NCI-H345 treated with DMSO at 0.1 percent for 48 hours (cell line): ENCODE data around the gene CAPN14.
A peak's percentile ranks its signal among the peaks of the same experiment; 100 is the strongest.

ENCODE experiments used
- DNase-seq: peaks from one replicate; lab custom pipeline; 2025; ENCODE audit not compliant: unreplicated experiment; lab: John Stamatoyannopoulos, UW

Gene CAPN14, protein sequence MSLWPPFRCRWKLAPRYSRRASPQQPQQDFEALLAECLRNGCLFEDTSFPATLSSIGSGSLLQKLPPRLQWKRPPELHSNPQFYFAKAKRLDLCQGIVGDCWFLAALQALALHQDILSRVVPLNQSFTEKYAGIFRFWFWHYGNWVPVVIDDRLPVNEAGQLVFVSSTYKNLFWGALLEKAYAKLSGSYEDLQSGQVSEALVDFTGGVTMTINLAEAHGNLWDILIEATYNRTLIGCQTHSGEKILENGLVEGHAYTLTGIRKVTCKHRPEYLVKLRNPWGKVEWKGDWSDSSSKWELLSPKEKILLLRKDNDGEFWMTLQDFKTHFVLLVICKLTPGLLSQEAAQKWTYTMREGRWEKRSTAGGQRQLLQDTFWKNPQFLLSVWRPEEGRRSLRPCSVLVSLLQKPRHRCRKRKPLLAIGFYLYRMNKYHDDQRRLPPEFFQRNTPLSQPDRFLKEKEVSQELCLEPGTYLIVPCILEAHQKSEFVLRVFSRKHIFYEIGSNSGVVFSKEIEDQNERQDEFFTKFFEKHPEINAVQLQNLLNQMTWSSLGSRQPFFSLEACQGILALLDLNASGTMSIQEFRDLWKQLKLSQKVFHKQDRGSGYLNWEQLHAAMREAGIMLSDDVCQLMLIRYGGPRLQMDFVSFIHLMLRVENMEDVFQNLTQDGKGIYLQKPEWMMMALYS

DNA sequence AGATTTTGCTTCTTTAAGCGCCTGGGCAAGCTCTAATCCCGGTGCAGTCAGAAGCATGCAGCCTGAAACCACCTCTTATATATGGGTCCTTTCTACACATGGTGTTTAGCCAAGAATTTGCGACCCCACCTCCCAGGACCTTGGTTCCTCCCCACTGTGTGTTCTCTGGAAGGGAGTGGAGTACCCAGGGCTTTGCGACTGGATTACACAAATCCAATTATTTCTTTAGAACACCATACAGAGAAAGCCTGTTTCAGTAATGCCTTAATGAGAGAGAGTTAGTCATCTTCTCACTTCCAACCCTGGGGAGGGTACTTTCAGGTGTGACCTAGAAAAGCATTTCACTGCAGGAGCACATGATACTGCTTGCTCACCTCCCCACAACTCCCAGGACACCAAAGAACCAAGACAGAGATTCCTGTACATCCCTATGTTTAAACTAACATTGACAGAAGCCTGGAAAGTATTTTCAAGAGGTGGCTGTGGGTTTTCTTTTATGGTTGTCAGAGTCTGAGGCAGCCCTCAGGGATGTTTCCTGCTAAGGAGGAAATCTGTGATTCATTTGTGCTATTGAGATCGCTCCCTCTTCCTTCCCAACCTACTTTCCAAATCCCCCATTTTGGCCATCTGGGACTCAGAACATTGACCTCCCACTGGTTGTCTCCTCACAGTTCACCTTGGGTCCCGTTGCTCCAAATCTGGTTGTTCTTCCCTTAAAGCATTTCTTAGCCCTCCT lies at the start of gene CAPN14:
CAPN14 (minus strand) TSS at position 51 of the 736 bp plus-strand sequence. CDS start 12,068 bp downstream, outside the sequence.
- no peak for DNase-seq

DNA sequence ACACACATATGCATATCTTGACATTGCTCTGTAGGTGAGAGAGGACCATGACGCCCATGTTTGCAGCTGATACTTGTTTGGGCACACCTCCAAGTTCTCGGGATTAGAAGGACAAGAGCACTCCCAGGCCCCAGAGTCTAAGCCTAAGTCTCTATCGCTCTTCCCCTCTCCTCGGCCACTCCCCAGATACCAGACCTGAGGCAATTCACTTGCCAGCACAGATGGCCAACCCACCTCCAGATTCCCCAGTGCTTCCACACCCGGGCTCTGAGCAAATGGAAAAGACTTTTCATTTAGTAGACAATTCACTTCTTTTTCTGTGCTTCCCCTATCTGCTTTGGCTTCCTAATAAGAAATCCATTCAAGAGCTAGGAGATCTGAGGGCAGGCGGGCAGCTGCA lies 49.5 kb upstream of the CAPN14 start:
- no peak for DNase-seq

GRCh38 chr2:31265234-31265633 lies 47.9 kb upstream of the CAPN14 start:
- DNase-seq = no peak

DNA sequence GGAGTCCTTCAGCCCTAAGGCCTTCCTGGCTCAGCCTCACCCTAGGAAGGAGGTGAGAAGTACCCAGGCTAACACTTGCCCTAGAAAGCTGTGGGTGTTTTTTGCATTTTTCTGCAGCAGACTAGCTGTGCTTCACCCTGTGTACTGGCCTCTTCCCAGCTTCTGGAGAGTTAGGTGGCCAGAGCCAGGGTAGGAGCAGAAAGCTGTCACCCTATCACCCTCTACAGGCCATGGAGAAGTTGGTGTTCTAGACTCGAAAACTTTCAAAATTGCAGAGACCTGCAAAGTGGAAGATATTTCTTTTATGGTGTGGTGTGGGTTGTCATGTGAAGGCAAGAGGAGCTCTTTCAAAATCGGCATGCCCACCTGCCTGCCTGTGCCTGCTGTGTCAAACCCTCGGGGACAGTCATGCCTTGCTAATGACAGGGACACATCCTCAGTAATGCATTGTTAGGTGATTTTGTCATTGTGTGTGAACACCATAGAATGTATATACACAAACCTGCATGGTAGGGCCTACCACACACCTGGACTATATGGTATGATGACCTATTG lies 46.4 kb upstream of the CAPN14 start:
- peak; percentile 44 for DNase-seq

- no peak for DNase-seq
Measured at GRCh38 chr2:31260870-31261269, 43.6 kb upstream of the CAPN14 start.

- DNase-seq = no peak
Measured at GRCh38 chr2:31259075-31259474, 41.8 kb upstream of the CAPN14 start.

DNA sequence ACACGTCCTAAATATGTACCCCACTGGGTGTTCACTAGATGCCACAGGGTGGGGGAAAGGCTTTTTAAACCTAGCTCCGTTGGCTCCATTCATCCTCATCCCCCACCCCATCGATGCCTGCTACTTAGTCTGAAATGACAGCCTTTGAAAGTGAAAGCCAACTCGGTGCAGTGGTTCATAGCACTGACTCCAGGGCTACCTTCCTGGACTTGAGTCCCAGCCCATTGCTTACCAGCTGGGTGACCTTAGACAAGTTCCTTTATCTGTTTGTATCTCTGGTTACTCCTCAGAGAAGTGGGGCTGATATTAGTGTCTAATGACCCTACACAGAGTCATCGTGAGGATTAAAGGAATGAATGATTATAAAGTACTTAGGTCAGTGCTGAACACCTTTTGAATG lies 41.0 kb upstream of the CAPN14 start:
- no peak for DNase-seq

DNA sequence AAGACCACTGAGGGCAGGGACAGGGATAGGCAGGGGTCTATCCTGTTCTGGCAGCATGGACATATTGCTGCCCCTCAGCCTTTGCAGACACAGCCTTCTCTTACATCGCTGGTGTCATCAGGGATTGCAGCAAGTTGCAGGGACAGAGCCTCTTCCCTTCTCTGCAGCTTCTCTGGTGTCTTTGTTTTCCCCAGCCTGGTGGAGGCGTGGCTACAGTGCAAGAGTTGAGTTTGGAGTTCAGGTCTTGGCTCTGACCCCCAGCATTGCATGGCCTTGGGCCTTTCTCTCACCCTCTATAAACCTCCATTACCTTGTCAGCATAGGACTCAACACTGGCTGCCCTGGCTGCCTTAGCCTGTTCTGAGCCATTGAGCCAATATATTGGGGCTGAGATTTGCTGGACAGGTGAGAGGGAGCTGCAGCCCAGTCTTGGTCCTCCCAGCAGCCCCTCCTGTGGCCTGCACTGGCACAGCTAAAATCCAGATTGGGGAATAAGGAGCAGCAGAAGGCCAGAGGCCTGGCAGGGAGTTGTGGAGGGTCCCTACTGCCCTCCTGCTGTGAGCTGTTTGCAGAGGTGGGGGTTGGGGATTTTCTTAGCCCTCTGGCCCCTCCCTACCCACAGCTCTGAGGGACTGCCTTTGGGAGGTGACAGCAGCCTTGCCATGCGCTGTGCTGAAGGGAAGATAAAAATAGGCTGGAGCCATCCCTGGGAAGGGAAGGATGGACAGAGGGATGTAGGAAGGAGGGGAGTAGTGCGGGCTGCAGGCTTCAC lies 39.5 kb upstream of the CAPN14 start:
- DNase-seq = no peak

DNA sequence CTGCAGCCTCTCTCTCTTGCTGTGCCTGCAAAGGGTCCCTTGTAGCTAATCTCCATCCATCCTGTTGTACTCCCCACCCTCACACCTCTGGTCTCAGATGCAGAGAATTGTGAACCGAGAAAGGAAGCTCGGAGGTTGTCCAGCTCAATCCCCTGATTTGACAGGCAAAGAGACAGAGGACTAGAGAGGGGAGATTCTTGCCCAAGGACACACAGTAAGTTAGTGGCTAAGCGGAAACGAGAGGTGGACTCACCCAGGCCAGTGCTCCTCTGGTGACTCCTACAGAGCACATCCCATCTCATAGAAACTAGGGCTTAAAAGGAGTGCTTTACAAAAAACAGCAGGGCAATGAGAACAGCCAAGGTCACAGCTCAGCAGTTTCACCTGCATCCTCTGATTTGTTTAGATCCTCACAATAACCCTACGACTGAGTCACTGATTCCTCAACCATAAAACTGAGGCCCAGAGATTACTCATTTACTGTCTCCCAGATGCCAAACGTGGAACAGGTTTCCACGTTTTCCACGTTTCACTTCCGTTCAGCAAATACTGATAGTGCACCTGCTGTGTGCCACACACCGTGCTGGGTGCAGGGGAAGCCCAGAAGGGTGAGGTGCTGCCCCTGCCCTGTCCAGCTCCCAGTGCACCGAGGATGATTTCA lies 38.7 kb upstream of the CAPN14 start:
- DNase-seq = no peak

GRCh38 chr2:31254237-31255203 lies 37.2 kb upstream of the CAPN14 start:
- DNase-seq = no peak

- no peak for DNase-seq
Measured at GRCh38 chr2:31253356-31254131, 36.2 kb upstream of the CAPN14 start.

DNA sequence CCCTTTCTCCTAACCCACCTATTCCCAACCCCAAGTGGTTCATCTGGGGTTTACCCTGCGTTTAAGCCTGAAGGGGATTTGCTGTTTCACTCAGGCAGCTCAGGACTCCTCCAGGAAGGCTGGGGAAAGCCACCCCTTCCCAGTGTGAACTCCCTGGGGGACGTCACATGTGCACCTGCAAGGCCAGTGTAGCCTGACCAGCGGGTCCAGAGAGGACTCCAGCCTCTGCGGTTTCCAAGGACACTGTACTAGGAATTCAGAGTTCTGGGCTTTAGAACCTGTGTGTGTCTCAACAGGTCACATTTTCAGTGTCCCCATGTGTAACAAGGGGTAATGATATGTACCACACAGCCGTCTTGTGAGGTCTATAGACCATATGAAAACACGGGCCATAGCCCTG lies 34.5 kb upstream of the CAPN14 start:
- DNase-seq = no peak

DNA sequence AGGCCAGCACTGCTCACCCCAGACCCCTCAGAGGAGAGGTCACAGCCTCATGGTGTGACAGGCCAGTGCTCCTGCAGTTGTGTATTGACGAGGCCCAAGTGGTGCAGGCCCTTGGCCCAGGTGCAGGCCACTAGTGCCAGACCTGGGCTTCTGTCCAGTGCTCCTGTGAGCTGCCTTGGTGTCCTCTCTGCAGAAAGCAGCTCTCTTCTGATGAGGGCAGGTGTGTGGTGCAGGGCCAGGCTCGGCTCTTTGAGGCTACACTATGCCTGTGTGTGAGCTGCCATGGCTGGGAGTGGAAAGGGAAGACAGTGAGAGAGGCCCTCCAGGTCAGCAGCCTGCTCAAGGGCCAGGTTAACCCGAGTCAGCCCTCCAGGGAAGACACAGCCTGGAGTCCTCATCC lies 33.7 kb upstream of the CAPN14 start:
- no peak for DNase-seq

DNA sequence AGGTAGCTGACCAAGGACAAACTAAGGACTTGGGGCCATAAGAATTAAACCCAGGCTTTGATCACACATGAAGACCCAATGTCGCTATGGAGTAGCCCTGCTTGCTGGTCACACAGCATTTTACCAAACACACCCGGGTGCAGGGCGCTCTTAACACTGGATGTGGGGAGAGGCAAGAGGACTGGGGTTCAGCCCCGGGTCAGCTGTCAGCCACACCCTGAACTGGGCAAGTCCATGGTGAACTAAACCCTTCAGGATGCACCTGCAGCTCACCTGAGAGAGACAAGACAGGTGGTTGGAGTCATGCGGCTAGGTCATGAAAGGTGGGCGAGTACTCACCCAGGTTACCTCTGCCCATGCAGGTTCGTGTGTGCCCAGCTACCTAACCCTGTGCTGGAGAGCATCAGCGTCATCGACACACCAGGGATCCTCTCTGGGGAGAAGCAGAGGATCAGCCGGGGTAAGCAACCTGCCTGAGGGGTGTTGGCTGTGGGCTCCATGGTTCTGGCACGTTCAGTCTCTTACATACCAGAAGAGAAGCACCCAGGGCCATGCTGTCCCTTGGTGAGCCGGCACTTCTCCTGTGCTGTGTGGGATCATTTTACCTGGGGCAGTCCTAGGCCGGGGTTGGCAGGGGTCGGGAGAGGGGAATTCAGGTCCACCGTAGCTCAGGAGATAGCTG lies 31.8 kb upstream of the CAPN14 start:
- DNase-seq = no peak

DNA sequence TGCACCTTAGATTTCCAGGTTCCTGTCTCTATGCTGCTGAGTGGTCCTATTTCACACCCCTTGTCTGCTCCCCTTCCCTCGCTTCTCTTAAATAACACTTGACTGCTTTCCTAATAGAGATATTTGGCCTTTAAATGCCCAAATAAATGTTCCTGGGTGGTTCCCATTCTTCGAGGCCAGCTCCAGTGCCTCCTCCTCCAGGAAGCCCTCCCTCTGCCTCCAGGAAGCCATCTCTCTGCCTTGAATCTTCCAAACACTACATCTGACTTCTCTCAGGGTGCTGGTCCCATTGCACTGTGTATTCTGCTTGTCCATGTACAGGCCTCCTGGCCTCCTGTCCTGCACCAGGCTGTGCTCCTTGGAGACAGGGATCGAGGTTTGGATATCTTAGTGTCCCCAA lies 30.8 kb upstream of the CAPN14 start:
- DNase-seq = no peak

GRCh38 chr2:31247711-31248110 lies 30.4 kb upstream of the CAPN14 start:
- DNase-seq = no peak

DNA sequence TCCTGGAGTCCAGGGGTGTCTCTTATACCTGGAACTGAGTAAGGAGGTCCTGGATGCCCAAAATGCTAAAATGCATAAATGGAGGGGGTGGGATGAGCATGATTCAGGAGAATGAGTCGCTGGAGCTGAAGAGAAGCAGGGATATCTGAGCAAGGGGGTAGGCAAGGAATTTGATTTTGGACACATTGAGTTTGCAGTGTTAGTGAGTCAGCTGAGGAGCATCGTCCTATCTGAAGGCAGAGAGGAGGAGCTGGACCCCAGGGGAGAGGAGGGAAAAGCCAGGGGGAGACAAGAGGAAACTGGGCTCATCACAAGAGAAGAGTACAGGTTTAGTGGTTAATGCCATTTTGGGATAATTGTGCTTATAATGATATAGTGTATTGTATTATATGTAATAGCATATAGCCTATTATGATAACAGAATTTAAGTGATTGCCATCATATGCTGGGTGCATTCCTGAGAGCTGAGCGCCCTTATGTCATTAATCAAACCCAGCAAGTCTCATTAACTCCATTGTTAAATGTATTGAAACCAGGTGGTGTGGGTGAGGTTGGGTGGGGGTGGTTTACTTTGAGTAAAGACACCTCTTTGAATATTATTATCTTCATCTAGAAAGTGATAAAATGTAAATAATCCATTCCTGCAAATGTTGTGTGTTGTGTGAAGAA lies 29.0 kb upstream of the CAPN14 start:
- no peak for DNase-seq
